Measurements from ENCODE around the gene RPL31. TPM values are rescaled to one million over a fixed set of nuclear protein-coding genes. Genes with fewer than 3 reads are reported as not detected.
A peak's percentile ranks its signal among the peaks of the same experiment; 100 is the strongest.

RPL31 gene
- total and polyA plus RNA-seq, 9 of the 15 experiments (the other 6 are each of a cell fraction or from before 2014, with no cell fraction given), result 1,176 to 6,037 (median 2,997) TPM

DNA sequence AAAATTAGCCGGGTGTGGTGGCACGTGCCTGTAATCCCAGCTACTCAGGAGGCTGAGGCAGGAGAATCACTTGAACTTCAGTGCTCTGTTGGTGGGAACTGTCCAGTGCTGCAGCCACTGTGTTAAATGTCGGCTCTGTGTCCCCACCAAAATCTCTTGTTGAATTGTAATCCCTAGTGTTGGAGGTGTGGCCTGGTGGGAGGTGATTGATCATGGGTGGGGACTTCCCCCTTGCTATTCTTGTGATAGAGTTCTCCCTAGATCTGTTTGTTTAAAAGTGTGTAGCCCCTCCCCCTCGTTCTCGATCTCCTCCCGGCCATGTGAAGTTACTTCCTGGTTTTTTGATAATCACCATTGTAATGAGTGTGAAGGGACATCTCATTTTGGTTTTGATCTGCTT lies 9.8 kb upstream of the RPL31 start:
- TF ChIP-seq SMAD1 (IDR thresholded peaks at IDR 0.05; ENCODE audit: low read depth, low read length, partially characterized antibody) (no peak), L3MBTL2 (IDR thresholded peaks at IDR 0.05) (0 out of 2 replicates have a peak, but pooled peaks have one; percentile 55), EHMT2 (IDR thresholded peaks at IDR 0.05) (peak; percentile 74; the same call in 1 of the 2 replicates), MIER1 (IDR thresholded peaks at IDR 0.05; ENCODE audit: low read depth) (peak; percentile 73; the same call in 1 of the 2 replicates)
- TF ChIP-seq, protein P1, sequence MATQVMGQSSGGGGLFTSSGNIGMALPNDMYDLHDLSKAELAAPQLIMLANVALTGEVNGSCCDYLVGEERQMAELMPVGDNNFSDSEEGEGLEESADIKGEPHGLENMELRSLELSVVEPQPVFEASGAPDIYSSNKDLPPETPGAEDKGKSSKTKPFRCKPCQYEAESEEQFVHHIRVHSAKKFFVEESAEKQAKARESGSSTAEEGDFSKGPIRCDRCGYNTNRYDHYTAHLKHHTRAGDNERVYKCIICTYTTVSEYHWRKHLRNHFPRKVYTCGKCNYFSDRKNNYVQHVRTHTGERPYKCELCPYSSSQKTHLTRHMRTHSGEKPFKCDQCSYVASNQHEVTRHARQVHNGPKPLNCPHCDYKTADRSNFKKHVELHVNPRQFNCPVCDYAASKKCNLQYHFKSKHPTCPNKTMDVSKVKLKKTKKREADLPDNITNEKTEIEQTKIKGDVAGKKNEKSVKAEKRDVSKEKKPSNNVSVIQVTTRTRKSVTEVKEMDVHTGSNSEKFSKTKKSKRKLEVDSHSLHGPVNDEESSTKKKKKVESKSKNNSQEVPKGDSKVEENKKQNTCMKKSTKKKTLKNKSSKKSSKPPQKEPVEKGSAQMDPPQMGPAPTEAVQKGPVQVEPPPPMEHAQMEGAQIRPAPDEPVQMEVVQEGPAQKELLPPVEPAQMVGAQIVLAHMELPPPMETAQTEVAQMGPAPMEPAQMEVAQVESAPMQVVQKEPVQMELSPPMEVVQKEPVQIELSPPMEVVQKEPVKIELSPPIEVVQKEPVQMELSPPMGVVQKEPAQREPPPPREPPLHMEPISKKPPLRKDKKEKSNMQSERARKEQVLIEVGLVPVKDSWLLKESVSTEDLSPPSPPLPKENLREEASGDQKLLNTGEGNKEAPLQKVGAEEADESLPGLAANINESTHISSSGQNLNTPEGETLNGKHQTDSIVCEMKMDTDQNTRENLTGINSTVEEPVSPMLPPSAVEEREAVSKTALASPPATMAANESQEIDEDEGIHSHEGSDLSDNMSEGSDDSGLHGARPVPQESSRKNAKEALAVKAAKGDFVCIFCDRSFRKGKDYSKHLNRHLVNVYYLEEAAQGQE (IDR thresholded peaks at IDR 0.05; ENCODE audit: borderline replicate concordance), result peak; percentile 86
- TF ChIP-seq, protein P1 (CRISPR knock-in tag; IDR thresholded peaks at IDR 0.05; ENCODE audit: low read depth), result 0 out of 2 replicates have a peak, but pooled peaks have one; percentile 40
- Histone ChIP-seq H3K4me2 (ENCODE audit: insufficient read depth, low read length) (no peak overlapping the region), H3K4me3 (no peak overlapping the region), H3K79me2 (ENCODE audit: control insufficient read depth, insufficient read depth, low read length) (no peaks in the 10 kb centered on the region), H3K36me3 (ENCODE audit: control insufficient read depth, insufficient read depth, low read length) (no peaks in the 10 kb centered on the region), H3K9me3 (replicated peaks; ENCODE audit: control insufficient read depth, insufficient read depth, low read depth, low read length) (no peaks in the 10 kb centered on the region), H2AFZ (ENCODE audit: low read depth, low read length) (peak overlapping the region; percentile 57), H3K27ac (ENCODE audit: extremely low read depth, low read depth, low read length) (no peak overlapping the region), H3K9me1 (ENCODE audit: control insufficient read depth, insufficient read depth, low read length) (no peaks in the 10 kb centered on the region), H3K27me3 (ENCODE audit: control insufficient read depth in 2 of 2, insufficient read depth in 2 of 2, low read length in 2 of 2) (peaks cover 25 to 59% of the 10 kb centered on the region in 2 experiments; a peak in 4 of 5 replicates), H3K9ac (ENCODE audit: insufficient read depth in 1 of 2, low read depth in 2 of 2, low read length in 2 of 2) (no peak overlapping the region), H4K20me1 (replicated peaks; ENCODE audit: control insufficient read depth, insufficient read depth, low read length) (no peaks in the 10 kb centered on the region), H3K4me1 (replicated peaks in 1 of 2; ENCODE audit: control insufficient read depth in 2 of 2, insufficient read depth in 2 of 2, low read length in 2 of 2) (peaks cover 0 to 7% of the 10 kb centered on the region in 2 experiments; a peak in 2 of 5 replicates)
- WGBS (ENCODE audit: insufficient coverage, low coverage, missing lambda C conversion rate), result 15% methylated on average over 6 of the region's 6 CpGs
- peak; percentile 30; the same call in 2 of the 3 replicates for ATAC-seq
- peak; percentile 40 for FAIRE-seq
- CTCF ChIA-PET (ENCODE audit: low intra/inter-chr PET ratio), result no interaction called here
- intact Hi-C loops (cut with micrococcal nuclease), result no loop called here
- in situ Hi-C loops (cut with MboI), result loop anchor here (5.0 to 10.0 kb wide), 2 partner anchors 260 to 377 kb away; no protein-coding TSS in a partner anchor
- no TSS peak for BruUV-seq (replicated peaks)
- POLR2A ChIA-PET, result no interaction called here
- DNase-seq (ENCODE audit: extremely low read depth in 1 of 4, low spot score in 3 of 4), result no peak
